DOHH2 (cell line): ENCODE data around the gene PRDM4.
A peak's percentile ranks its signal among the peaks of the same experiment; 100 is the strongest.

Experiments
- H3F3A ChIP-seq: fragments of 200-600 bp; sonication (generic), shearing (Covaris generic); 2 replicates; pipeline ENCODE4 v1.6.0; 2016; ENCODE audit warnings: antibody characterized with exemption, mild to moderate bottlenecking; ENCODE audit not compliant: control insufficient read depth, insufficient read depth
- H3K27ac ChIP-seq: fragments of 200-600 bp; sonication (generic); 2 replicates; pipeline ENCODE4 v1.5.1; 2014; ENCODE audit warnings: low read depth, mild to moderate bottlenecking, low read length, moderate library complexity
- H3K27me3 ChIP-seq: fragments of 200-600 bp; sonication (generic); 2 replicates; pipeline ENCODE4 v1.6.1; 2014; ENCODE audit warnings: mild to moderate bottlenecking, low read length, mixed read lengths; ENCODE audit not compliant: control insufficient read depth
- H3K36me3 ChIP-seq: fragments of 200-600 bp; sonication (generic); 2 replicates; pipeline ENCODE4 v1.6.1; 2014; ENCODE audit warnings: mild to moderate bottlenecking, low read length, moderate library complexity, mixed read lengths; ENCODE audit not compliant: control insufficient read depth
- H3K4me1 ChIP-seq: fragments of 200-600 bp; sonication (generic); 2 replicates; pipeline ENCODE4 v1.6.1; 2014; ENCODE audit warnings: mild to moderate bottlenecking, low read length, mixed read lengths; ENCODE audit not compliant: control insufficient read depth
- H3K4me2 ChIP-seq: fragments of 200-600 bp; sonication (generic); 2 replicates; pipeline ENCODE4 v1.6.0; 2014; ENCODE audit warnings: mild to moderate bottlenecking, low read length, moderate library complexity
- H3K4me3 ChIP-seq: fragments of 200-600 bp; sonication (generic); 2 replicates; pipeline ENCODE4 v1.5.1; 2014; ENCODE audit warnings: mild to moderate bottlenecking, low read length, mixed read lengths
- H3K79me2 ChIP-seq: fragments of 200-600 bp; sonication (generic); 2 replicates; pipeline ENCODE4 v1.6.1; 2014; ENCODE audit warnings: mild to moderate bottlenecking, low read length, mixed read lengths; ENCODE audit not compliant: control insufficient read depth
- H3K9me2 ChIP-seq: fragments of 200-600 bp; sonication (generic); replicated peaks from 2 replicates; pipeline ENCODE4 v1.6.1; 2014; ENCODE audit warnings: mild to moderate bottlenecking, low read length, mixed read lengths; ENCODE audit not compliant: control insufficient read depth
- H3K9me3 ChIP-seq: fragments of 200-600 bp; sonication (generic); 2 replicates; pipeline ENCODE4 v1.6.1; 2014; ENCODE audit warnings: antibody characterized with exemption, low read length, mixed read lengths; ENCODE audit not compliant: control insufficient read depth, insufficient read depth
- H4K20me1 ChIP-seq: fragments of 200-600 bp; sonication (generic); 2 replicates; pipeline ENCODE4 v1.6.0; 2014; ENCODE audit warnings: low read depth, mild to moderate bottlenecking, antibody characterized with exemption, low read length, moderate library complexity; ENCODE audit not compliant: control insufficient read depth, insufficient read depth
- EZH2phosphoT487 ChIP-seq: fragments of 200-600 bp; sonication (generic); IDR thresholded peaks from 2 replicates; pipeline ENCODE4 v1.6.1; 2017; ENCODE audit warnings: borderline replicate concordance, mild to moderate bottlenecking, antibody characterized with exemption, low read length, moderate library complexity, mixed read lengths
- TF ChIP-seq, protein P1 (sequence below): fragments of 200-600 bp; sonication (generic); IDR thresholded peaks from one replicate; pipeline ENCODE4 v1.5.1; 2014; ENCODE audit warnings: antibody characterized with exemption, mild to moderate bottlenecking, low read depth, low read length; ENCODE audit not compliant: poor library complexity, severe bottlenecking

PRDM4 gene

DNA sequence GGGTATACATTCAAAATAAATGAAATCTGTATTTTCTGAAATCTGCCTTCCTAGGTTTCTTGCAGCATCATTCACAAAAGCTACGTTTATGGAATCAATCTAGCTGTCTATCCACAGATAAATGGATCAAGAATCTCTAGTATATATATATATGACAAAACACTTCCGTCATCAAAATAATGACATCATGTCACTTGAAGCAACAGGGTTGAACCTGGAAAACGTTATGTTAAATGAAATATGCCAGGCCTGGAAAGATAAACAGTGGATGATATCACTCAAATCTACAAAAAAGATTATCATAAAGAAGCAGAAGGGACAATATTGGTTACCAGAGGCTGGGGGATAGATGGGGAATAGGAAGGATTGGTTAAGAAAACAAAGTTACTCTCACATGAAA is 42.2 kb upstream of the PRDM4 start:
- no peaks in the 10 kb centered on the region for H4K20me1 ChIP-seq
- no peaks in the 10 kb centered on the region for H3K27me3 ChIP-seq
- no peak overlapping the region for H3K4me2 ChIP-seq
- no peaks in the 10 kb centered on the region for H3K79me2 ChIP-seq
- H3K4me1 ChIP-seq, result peaks cover 17% of the 10 kb centered on the region
- TF ChIP-seq, protein P1, sequence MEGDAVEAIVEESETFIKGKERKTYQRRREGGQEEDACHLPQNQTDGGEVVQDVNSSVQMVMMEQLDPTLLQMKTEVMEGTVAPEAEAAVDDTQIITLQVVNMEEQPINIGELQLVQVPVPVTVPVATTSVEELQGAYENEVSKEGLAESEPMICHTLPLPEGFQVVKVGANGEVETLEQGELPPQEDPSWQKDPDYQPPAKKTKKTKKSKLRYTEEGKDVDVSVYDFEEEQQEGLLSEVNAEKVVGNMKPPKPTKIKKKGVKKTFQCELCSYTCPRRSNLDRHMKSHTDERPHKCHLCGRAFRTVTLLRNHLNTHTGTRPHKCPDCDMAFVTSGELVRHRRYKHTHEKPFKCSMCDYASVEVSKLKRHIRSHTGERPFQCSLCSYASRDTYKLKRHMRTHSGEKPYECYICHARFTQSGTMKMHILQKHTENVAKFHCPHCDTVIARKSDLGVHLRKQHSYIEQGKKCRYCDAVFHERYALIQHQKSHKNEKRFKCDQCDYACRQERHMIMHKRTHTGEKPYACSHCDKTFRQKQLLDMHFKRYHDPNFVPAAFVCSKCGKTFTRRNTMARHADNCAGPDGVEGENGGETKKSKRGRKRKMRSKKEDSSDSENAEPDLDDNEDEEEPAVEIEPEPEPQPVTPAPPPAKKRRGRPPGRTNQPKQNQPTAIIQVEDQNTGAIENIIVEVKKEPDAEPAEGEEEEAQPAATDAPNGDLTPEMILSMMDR, result no peak
- TF ChIP-seq EZH2phosphoT487, result no peak
- H3K9me3 ChIP-seq, result no peaks in the 10 kb centered on the region
- H3K27ac ChIP-seq, result no peak overlapping the region
- no peaks in the 10 kb centered on the region for H3F3A ChIP-seq
- H3K4me3 ChIP-seq, result no peak overlapping the region
- no peaks in the 10 kb centered on the region for H3K36me3 ChIP-seq
- H3K9me2 ChIP-seq, result no peaks in the 10 kb centered on the region

DNA sequence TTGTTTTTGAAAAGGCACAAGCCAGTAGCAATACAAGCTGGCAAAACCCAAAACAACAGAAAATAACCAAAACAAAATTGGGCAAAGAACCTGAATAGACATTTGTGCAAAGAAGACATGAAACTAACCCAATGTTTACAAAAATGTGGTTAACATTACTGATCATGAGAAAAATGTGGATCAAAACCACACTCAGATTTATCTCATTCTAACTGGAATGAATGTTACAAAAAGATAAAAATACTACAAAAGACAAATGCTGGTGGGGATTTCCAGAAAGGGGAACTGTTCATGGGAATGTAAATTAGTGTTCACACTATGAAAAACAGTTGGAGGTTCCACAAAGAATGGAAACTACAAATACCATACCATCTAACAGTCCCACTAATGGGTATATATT is 40.2 kb upstream of the PRDM4 start:
- H3K9me2 ChIP-seq, result no peaks in the 10 kb centered on the region
- TF ChIP-seq, protein P1, result no peak
- TF ChIP-seq EZH2phosphoT487, result no peak
- peak overlapping the region; percentile 27; the same call in 1 of the 2 replicates for H3K4me3 ChIP-seq
- H3K9me3 ChIP-seq, result no peaks in the 10 kb centered on the region
- peaks cover 7% of the 10 kb centered on the region; the same call in 1 of the 2 replicates for H3K27me3 ChIP-seq
- H3K27ac ChIP-seq, result no peak overlapping the region
- H3K4me2 ChIP-seq, result peak overlapping the region; percentile 45
- no peaks in the 10 kb centered on the region for H4K20me1 ChIP-seq
- H3K79me2 ChIP-seq, result no peaks in the 10 kb centered on the region
- peaks cover 17% of the 10 kb centered on the region for H3K4me1 ChIP-seq
- H3K36me3 ChIP-seq, result no peaks in the 10 kb centered on the region
- no peaks in the 10 kb centered on the region for H3F3A ChIP-seq

DNA sequence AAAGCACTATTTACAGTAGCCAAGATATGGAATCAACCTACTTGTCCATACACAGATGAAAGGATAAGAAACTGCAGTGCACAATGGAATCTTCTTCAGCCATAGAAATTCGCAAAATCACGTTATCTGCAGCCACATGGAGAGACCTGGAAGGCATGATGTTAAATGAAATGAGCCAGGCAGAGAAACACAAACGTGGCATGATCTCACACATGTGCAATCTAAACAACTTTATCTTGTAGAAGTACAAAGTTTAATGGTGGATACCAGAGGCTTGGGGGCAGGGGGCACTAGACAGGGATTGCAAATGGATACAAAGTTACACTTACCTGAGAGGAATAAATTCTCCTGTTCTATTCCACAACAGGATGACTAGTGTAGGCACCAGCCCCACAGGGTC is 37.6 kb upstream of the PRDM4 start:
- H3K4me3 ChIP-seq, result no peak overlapping the region
- peaks cover 11% of the 10 kb centered on the region; the same call in 1 of the 2 replicates for H3K27me3 ChIP-seq
- no peaks in the 10 kb centered on the region for H3F3A ChIP-seq
- no peak for TF ChIP-seq EZH2phosphoT487
- TF ChIP-seq, protein P1, result no peak
- peaks cover 17% of the 10 kb centered on the region for H3K4me1 ChIP-seq
- H3K9me2 ChIP-seq, result no peaks in the 10 kb centered on the region
- H3K27ac ChIP-seq, result no peak overlapping the region
- H3K79me2 ChIP-seq, result no peaks in the 10 kb centered on the region
- no peaks in the 10 kb centered on the region for H3K36me3 ChIP-seq
- H3K4me2 ChIP-seq, result no peak overlapping the region
- no peaks in the 10 kb centered on the region for H4K20me1 ChIP-seq
- no peaks in the 10 kb centered on the region for H3K9me3 ChIP-seq

DNA sequence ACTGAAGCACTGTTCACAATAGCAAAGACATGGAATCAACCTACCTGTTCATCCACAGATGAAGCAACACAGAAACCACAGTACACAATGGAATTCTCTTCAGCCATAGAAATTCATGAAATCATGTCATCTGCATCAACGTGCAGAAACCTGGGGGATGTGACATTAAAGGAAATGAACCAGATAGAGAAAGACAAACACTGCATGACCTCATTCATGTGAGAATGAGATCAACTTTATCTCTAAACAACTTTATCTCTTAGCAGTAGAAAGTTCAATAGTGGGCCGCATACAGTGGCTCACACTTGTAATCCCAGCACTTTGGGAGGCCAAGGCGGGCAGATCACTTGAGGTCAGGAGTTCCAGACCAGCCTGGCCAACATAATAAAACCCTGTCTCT is 33.5 kb upstream of the PRDM4 start:
- no peaks in the 10 kb centered on the region for H4K20me1 ChIP-seq
- H3K79me2 ChIP-seq, result no peaks in the 10 kb centered on the region
- no peaks in the 10 kb centered on the region for H3K9me2 ChIP-seq
- TF ChIP-seq, protein P1, result no peak
- TF ChIP-seq EZH2phosphoT487, result no peak
- H3K9me3 ChIP-seq, result peaks cover 11% of the 10 kb centered on the region; the same call in 1 of the 2 replicates
- H3K27ac ChIP-seq, result no peak overlapping the region
- peaks cover 11% of the 10 kb centered on the region; the same call in 1 of the 2 replicates for H3K27me3 ChIP-seq
- no peaks in the 10 kb centered on the region for H3K4me1 ChIP-seq
- H3K4me2 ChIP-seq, result no peak overlapping the region
- H3K4me3 ChIP-seq, result no peak overlapping the region
- no peaks in the 10 kb centered on the region for H3F3A ChIP-seq
- H3K36me3 ChIP-seq, result no peaks in the 10 kb centered on the region
